C4-2B (cell line): ENCODE results near the gene PDZD8.

ENCODE experiments used
- CTCF ChIP-seq: fragments of 450-650 bp; conservative IDR thresholded peaks from 2 replicates; pipeline ENCODE4 v1.5.1; 2017; ENCODE audit warnings: mild to moderate bottlenecking
- ZFX ChIP-seq: fragments of 450-650 bp; IDR thresholded peaks from 2 replicates; pipeline ENCODE4 v1.6.1; 2017

GRCh38 chr10:117382861-117383260 is 7.6 kb upstream of the PDZD8 start:
- TF ChIP-seq CTCF: no peak
- TF ChIP-seq ZFX: no peak
